SK-N-MC (cell line): Measurements from ENCODE around the gene CLEC14A.

Source experiments
- DNase-seq: peaks from one replicate; pipeline ENCODE4 v3.0.0-alpha.2; 2011; ENCODE audit warnings: low read depth, low spot score
- H3K27ac ChIP-seq: fragments of 200-600 bp; sonication (generic); 2 replicates; pipeline ENCODE4 v1.5.1; 2016; ENCODE audit warnings: mixed run types
- H3K36me3 ChIP-seq: fragments of 200-600 bp; sonication (generic); 2 replicates; pipeline ENCODE4 v1.6.1; 2017; ENCODE audit warnings: antibody characterized with exemption, low read length, mixed read lengths; ENCODE audit not compliant: insufficient read depth
- H3K4me3 ChIP-seq: fragments of 200-600 bp; sonication (generic); 2 replicates; pipeline ENCODE4 v1.5.1; 2016
- H3K9ac ChIP-seq: fragments of 200-600 bp; sonication (generic); 2 replicates; pipeline ENCODE4 v1.8.0; 2017; ENCODE audit warnings: mixed run types, mixed read lengths; ENCODE audit not compliant: insufficient read length
- H3K9me3 ChIP-seq: fragments of 200-600 bp; sonication (generic); 2 replicates; pipeline ENCODE4 v1.6.1; 2017; ENCODE audit warnings: low read depth, mild to moderate bottlenecking, antibody characterized with exemption, low read length, moderate library complexity, mixed read lengths
- EZH2 ChIP-seq: fragments of 200-600 bp; sonication (generic); IDR thresholded peaks from one replicate; pipeline ENCODE4 v1.6.1; 2017; ENCODE audit warnings: antibody characterized with exemption
- FOXP2 ChIP-seq: optimal IDR thresholded peaks from 2 replicates; pipeline ENCODE3; 2011; ENCODE audit warnings: mild to moderate bottlenecking, moderate library complexity; ENCODE audit not compliant: insufficient read depth; ENCODE audit errors: extremely low read length, control extremely low read depth
- POLR2AphosphoS5 ChIP-seq: IDR thresholded peaks from 2 replicates; pipeline ENCODE4 v1.6.1; 2012; ENCODE audit warnings: mild to moderate bottlenecking, low read depth, low read length, borderline replicate concordance

Gene CLEC14A, protein sequence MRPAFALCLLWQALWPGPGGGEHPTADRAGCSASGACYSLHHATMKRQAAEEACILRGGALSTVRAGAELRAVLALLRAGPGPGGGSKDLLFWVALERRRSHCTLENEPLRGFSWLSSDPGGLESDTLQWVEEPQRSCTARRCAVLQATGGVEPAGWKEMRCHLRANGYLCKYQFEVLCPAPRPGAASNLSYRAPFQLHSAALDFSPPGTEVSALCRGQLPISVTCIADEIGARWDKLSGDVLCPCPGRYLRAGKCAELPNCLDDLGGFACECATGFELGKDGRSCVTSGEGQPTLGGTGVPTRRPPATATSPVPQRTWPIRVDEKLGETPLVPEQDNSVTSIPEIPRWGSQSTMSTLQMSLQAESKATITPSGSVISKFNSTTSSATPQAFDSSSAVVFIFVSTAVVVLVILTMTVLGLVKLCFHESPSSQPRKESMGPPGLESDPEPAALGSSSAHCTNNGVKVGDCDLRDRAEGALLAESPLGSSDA

DNA sequence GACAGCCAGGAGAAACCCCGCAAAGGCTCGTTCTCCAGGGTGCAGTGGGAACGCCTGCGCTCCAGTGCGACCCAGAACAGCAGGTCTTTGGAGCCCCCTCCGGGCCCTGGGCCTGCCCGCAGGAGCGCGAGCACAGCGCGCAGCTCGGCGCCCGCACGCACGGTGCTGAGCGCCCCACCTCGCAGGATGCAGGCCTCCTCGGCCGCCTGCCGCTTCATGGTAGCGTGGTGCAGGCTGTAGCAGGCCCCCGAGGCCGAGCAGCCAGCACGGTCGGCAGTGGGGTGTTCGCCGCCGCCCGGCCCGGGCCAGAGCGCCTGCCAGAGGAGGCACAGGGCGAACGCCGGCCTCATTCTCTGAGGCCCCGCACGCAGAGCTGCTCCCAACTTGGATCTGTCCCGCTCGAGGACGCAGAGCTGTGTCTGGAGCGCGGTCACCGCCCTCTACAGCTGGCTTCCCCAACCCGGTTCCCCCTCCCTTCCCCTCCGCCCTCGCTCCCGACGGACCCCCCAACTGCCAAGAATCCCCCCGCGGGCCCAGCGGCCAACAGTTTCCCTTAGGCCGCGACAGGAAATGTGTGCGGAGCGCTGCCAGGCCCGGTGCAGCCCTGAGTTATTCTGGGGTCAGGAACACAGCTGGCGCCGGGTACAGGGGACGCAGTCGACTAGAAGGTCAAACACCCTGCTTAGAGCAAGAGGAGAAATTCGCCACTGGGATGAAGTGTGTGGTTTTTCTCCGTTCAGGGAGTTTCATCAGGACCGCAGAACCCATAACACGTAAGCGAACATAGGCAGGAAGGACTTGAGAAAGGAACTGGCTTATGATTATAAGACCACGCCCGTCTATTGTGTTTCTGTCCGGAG, at the start of gene CLEC14A:
CLEC14A (minus strand) TSS at position 421 of the 860 bp plus-strand sequence; CDS start at position 350, 71 bp downstream.
- Histone ChIP-seq H3K9me3 (no peaks in the 10 kb centered on the region), H3K4me3 (no peak within 1 kb of the TSS), H3K27ac (no peak within 1 kb of the TSS), H3K36me3 (no peaks in the 10 kb centered on the region), H3K9ac (no peak within 1 kb of the TSS)
- DNase-seq = no peak
- TF ChIP-seq POLR2AphosphoS5 (no peak), EZH2 (no peak), FOXP2 (no peak)

- Histone ChIP-seq H3K9ac (no peak overlapping the region), H3K9me3 (no peaks in the 10 kb centered on the region), H3K4me3 (no peak overlapping the region), H3K36me3 (no peaks in the 10 kb centered on the region), H3K27ac (no peak overlapping the region)
- no peak for TF ChIP-seq FOXP2
- TF ChIP-seq EZH2 = no peak
- no peak for TF ChIP-seq POLR2AphosphoS5
- DNase-seq = no peak
These were observed 47.1 kb upstream of the CLEC14A start for GRCh38 chr14:38302966-38303365.

DNA sequence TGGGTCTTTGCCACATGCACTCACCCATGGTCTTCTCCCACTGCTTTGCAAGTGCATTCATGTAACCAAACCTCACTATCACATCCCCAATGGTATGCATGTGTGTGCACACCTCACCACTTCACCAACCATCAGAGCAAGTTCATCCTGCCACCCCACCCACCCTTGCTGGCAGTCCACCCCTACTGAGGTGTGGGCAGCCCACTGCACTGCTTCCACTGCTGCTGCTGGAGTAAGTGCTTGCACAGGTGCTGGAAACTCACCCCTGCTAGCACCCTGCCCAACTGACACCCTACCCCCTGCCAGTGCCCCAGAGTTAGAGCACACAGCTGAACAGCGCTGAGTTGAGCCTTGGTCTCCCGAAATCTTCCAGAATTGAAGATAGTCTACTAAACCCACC, 46.1 kb upstream of the CLEC14A start:
- Histone ChIP-seq H3K36me3 (no peaks in the 10 kb centered on the region), H3K4me3 (no peak overlapping the region), H3K27ac (no peak overlapping the region), H3K9me3 (no peaks in the 10 kb centered on the region), H3K9ac (no peak overlapping the region)
- DNase-seq = no peak
- TF ChIP-seq EZH2 (no peak), POLR2AphosphoS5 (no peak), FOXP2 (no peak)

DNA sequence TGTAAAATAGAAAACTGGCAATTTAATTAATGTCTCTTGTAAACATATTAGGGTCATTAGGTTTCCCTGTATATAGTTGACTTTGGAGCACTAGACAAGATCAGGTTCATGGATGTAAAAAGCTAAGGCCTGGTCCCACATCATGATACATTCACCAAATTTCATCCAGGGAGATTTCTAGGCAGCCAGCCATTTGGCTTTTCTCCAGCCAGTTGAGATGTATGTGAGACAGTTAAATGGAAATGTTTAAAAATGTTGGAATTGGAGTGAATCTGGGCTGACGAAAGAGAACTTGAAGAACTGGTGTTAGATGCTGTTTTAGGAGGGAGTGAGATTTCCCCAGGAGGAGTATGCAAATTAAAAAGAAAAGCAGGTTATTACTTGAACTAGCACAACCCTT, 41.8 kb upstream of the CLEC14A start:
- Histone ChIP-seq H3K9ac (no peak overlapping the region), H3K9me3 (no peaks in the 10 kb centered on the region), H3K27ac (no peak overlapping the region), H3K4me3 (no peak overlapping the region), H3K36me3 (no peaks in the 10 kb centered on the region)
- no peak for DNase-seq
- TF ChIP-seq POLR2AphosphoS5 (no peak), FOXP2 (no peak), EZH2 (no peak)

- no peak for DNase-seq
- no peak overlapping the region for H3K27ac ChIP-seq
- H3K9me3 ChIP-seq = no peaks in the 10 kb centered on the region
- no peak overlapping the region for H3K4me3 ChIP-seq
- no peak overlapping the region for H3K9ac ChIP-seq
- TF ChIP-seq POLR2AphosphoS5 = no peak
- no peak for TF ChIP-seq FOXP2
- TF ChIP-seq EZH2 = no peak
- no peaks in the 10 kb centered on the region for H3K36me3 ChIP-seq
These were observed 36.0 kb upstream of the CLEC14A start for GRCh38 chr14:38291681-38292467.

DNA sequence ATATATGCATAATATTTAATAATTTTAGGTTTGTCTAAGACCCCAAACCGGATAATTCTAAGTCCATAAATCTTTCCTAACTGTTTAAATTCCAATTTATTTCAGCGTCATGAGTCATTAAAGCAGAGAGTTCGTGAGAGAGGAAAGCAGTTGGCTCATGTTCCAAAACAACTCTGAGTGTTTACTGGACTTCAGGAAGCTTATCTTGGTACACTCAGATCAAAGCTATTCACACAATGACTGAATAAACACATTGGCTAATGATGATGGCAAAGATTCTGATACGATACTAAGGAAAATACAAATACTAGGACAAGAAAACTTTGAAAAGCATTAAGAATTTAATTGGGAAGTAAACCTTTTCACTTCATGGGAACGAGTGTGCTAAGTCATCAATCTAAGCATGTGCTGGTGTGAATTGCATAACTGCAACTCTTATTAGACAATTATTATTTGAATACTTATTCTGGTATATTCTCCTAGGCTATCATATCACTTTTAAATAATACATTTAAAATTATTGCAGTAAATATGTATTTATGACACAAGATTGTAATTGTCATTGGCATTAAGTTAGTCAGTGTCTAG, 34.8 kb upstream of the CLEC14A start:
- DNase-seq = no peak
- Histone ChIP-seq H3K36me3 (no peaks in the 10 kb centered on the region), H3K9ac (no peak overlapping the region), H3K4me3 (no peak overlapping the region), H3K9me3 (no peaks in the 10 kb centered on the region), H3K27ac (no peak overlapping the region)
- TF ChIP-seq EZH2 (no peak), POLR2AphosphoS5 (no peak), FOXP2 (no peak)

- H3K36me3 ChIP-seq = no peaks in the 10 kb centered on the region
- no peak for DNase-seq
- H3K27ac ChIP-seq = no peak overlapping the region
- TF ChIP-seq FOXP2 (no peak), POLR2AphosphoS5 (no peak), EZH2 (no peak)
- H3K9me3 ChIP-seq = no peaks in the 10 kb centered on the region
- no peak overlapping the region for H3K9ac ChIP-seq
- H3K4me3 ChIP-seq = no peak overlapping the region
These were observed 30.6 kb upstream of the CLEC14A start for GRCh38 chr14:38286452-38286851.
